Central memory CD8-positive, alpha-beta T cell (primary cell): Measurements from ENCODE around the gene CMPK1.

Experiments used
- ATAC-seq: fragments of 150-1000 bp; cut with Tn5 transposase; replicated peaks from 2 replicates; pipeline ENCODE4 v1.10.0; 2022; ENCODE audit warnings: mild to moderate bottlenecking, moderate FRiP score, moderate number of reproducible peaks; ENCODE audit not compliant: poor library complexity, severe bottlenecking; ENCODE audit errors: extremely low read depth
- DNase-seq, 2 donors: peaks; one replicate each; pipeline ENCODE4 v3.0.0; 2021; ENCODE audit warnings: low spot score in 2 of 2
- H3K27ac Mint-ChIP-seq: one replicate; pipeline ENCODE4 v1.8.0; 2022; ENCODE audit warnings: low read depth, mild to moderate bottlenecking, moderate library complexity, mixed read lengths
- H3K27me3 Mint-ChIP-seq: one replicate; pipeline ENCODE4 v1.8.0; 2022; ENCODE audit warnings: mixed read lengths
- H3K36me3 Mint-ChIP-seq: one replicate; pipeline ENCODE4 v1.8.0; 2022; ENCODE audit warnings: mild to moderate bottlenecking, moderate library complexity, mixed read lengths; ENCODE audit not compliant: insufficient read depth
- H3K4me1 Mint-ChIP-seq: one replicate; pipeline ENCODE4 v1.8.0; 2022; ENCODE audit warnings: mixed read lengths
- H3K4me3 Mint-ChIP-seq: one replicate; pipeline ENCODE4 v1.8.0; 2022; ENCODE audit warnings: mild to moderate bottlenecking, moderate library complexity, mixed read lengths
- H3K9me3 Mint-ChIP-seq: one replicate; pipeline ENCODE4 v1.8.0; 2022; ENCODE audit warnings: mixed read lengths

Gene CMPK1

GRCh38 chr1:47403321-47403910, 69.8 kb downstream of the CMPK1 start:
- H3K27ac Mint-ChIP-seq, result no peak overlapping the region
- DNase-seq, result no peak
- no peaks in the 10 kb centered on the region for H3K4me1 Mint-ChIP-seq
- no peaks in the 10 kb centered on the region for H3K9me3 Mint-ChIP-seq
- H3K4me3 Mint-ChIP-seq, result no peak overlapping the region
- H3K27me3 Mint-ChIP-seq, result peaks cover 52% of the 10 kb centered on the region
- ATAC-seq, result no peak
- H3K36me3 Mint-ChIP-seq, result no peaks in the 10 kb centered on the region

- Mint-ChIP-seq H3K36me3 (no peaks in the 10 kb centered on the region), H3K4me3 (no peak overlapping the region), H3K4me1 (no peaks in the 10 kb centered on the region), H3K27me3 (peaks cover 49% of the 10 kb centered on the region), H3K27ac (no peak overlapping the region), H3K9me3 (no peaks in the 10 kb centered on the region)
- DNase-seq (no peak), ATAC-seq (no peak)
Observed at GRCh38 chr1:47405697-47406096, 72.1 kb downstream of the CMPK1 start.

GRCh38 chr1:47406966-47407365, 73.4 kb downstream of the CMPK1 start:
- no peak for DNase-seq
- no peaks in the 10 kb centered on the region for H3K36me3 Mint-ChIP-seq
- peaks cover 38% of the 10 kb centered on the region for H3K27me3 Mint-ChIP-seq
- no peak overlapping the region for H3K4me3 Mint-ChIP-seq
- no peak for ATAC-seq
- H3K27ac Mint-ChIP-seq, result no peak overlapping the region
- no peaks in the 10 kb centered on the region for H3K9me3 Mint-ChIP-seq
- no peaks in the 10 kb centered on the region for H3K4me1 Mint-ChIP-seq

- peaks cover 34% of the 10 kb centered on the region for H3K27me3 Mint-ChIP-seq
- no peaks in the 10 kb centered on the region for H3K36me3 Mint-ChIP-seq
- no peak overlapping the region for H3K27ac Mint-ChIP-seq
- H3K9me3 Mint-ChIP-seq, result no peaks in the 10 kb centered on the region
- H3K4me1 Mint-ChIP-seq, result no peaks in the 10 kb centered on the region
- ATAC-seq (no peak), DNase-seq (no peak)
- H3K4me3 Mint-ChIP-seq, result no peak overlapping the region
Observed at GRCh38 chr1:47407481-47407880, 73.9 kb downstream of the CMPK1 start.

- no peak overlapping the region for H3K4me3 Mint-ChIP-seq
- DNase-seq, result no peak
- no peak for ATAC-seq
- no peaks in the 10 kb centered on the region for H3K9me3 Mint-ChIP-seq
- H3K27ac Mint-ChIP-seq, result no peak overlapping the region
- H3K27me3 Mint-ChIP-seq, result peaks cover 29% of the 10 kb centered on the region
- no peaks in the 10 kb centered on the region for H3K4me1 Mint-ChIP-seq
- H3K36me3 Mint-ChIP-seq, result no peaks in the 10 kb centered on the region
Observed at GRCh38 chr1:47409311-47410067, 75.9 kb downstream of the CMPK1 start.

GRCh38 chr1:47410068-47410455, 76.5 kb downstream of the CMPK1 start:
- H3K4me3 Mint-ChIP-seq, result no peak overlapping the region

GRCh38 chr1:47411436-47411835, 77.8 kb downstream of the CMPK1 start:
- H3K27me3 Mint-ChIP-seq, result peaks cover 30% of the 10 kb centered on the region
- H3K4me1 Mint-ChIP-seq, result no peaks in the 10 kb centered on the region
- no peak overlapping the region for H3K27ac Mint-ChIP-seq
- DNase-seq (no peak), ATAC-seq (no peak)
- H3K36me3 Mint-ChIP-seq, result no peaks in the 10 kb centered on the region
- H3K4me3 Mint-ChIP-seq, result no peak overlapping the region
- H3K9me3 Mint-ChIP-seq, result no peaks in the 10 kb centered on the region

More at GRCh38 chr1:47410068-47410455, 76.5 kb downstream of the CMPK1 start:
- Mint-ChIP-seq H3K4me1 (no peaks in the 10 kb centered on the region), H3K9me3 (no peaks in the 10 kb centered on the region), H3K27ac (no peak overlapping the region), H3K27me3 (peaks cover 30% of the 10 kb centered on the region), H3K36me3 (no peaks in the 10 kb centered on the region)
- DNase-seq (no peak), ATAC-seq (no peak)

GRCh38 chr1:47412437-47412836, 78.8 kb downstream of the CMPK1 start:
- H3K9me3 Mint-ChIP-seq, result no peaks in the 10 kb centered on the region
- H3K27me3 Mint-ChIP-seq, result peaks cover 38% of the 10 kb centered on the region
- peaks cover 3% of the 10 kb centered on the region for H3K4me1 Mint-ChIP-seq
- DNase-seq, result no peak
- no peak overlapping the region for H3K27ac Mint-ChIP-seq
- no peak overlapping the region for H3K4me3 Mint-ChIP-seq
- ATAC-seq, result no peak
- no peaks in the 10 kb centered on the region for H3K36me3 Mint-ChIP-seq

GRCh38 chr1:47415728-47416318, 82.2 kb downstream of the CMPK1 start, which contains the start of gene FOXE3:
Gene FOXE3 (plus strand): TSS chr1:47416285. CDS start chr1:47416316, 31 bp downstream.
- H3K4me3 Mint-ChIP-seq, result peak within 1 kb of the TSS; percentile 40
- peaks cover 60% of the 10 kb centered on the region for H3K27me3 Mint-ChIP-seq
- no peak within 1 kb of the TSS for H3K27ac Mint-ChIP-seq

GRCh38 chr1:47416319-47417169, 83.0 kb downstream of the CMPK1 start:
- Mint-ChIP-seq H3K9me3 (no peaks in the 10 kb centered on the region), H3K27me3 (peaks cover 60% of the 10 kb centered on the region), H3K27ac (no peak overlapping the region), H3K36me3 (peaks cover 1% of the 10 kb centered on the region), H3K4me3 (peak overlapping the region; percentile 40), H3K4me1 (peaks cover 6% of the 10 kb centered on the region)
- ATAC-seq (no peak), DNase-seq (no peak)

More at GRCh38 chr1:47415728-47416318, 82.2 kb downstream of the CMPK1 start, which contains the start of gene FOXE3:
- Mint-ChIP-seq H3K4me1 (peaks cover 6% of the 10 kb centered on the region), H3K36me3 (peaks cover 1% of the 10 kb centered on the region), H3K9me3 (no peaks in the 10 kb centered on the region)
- ATAC-seq (no peak), DNase-seq (no peak)

GRCh38 chr1:47417170-47418044, 83.8 kb downstream of the CMPK1 start:
- Mint-ChIP-seq H3K4me1 (peaks cover 6% of the 10 kb centered on the region), H3K27me3 (peaks cover 60% of the 10 kb centered on the region), H3K4me3 (peak overlapping the region; percentile 59), H3K9me3 (no peaks in the 10 kb centered on the region), H3K36me3 (peaks cover 1% of the 10 kb centered on the region), H3K27ac (no peak overlapping the region)
- DNase-seq, result no peak
- no peak for ATAC-seq
